Dedifferentiated amniotic fluid mesenchymal stem cell (primary cell): ENCODE results near the gene FOXA1.

Experiments used
- DNase-seq: peaks from one replicate; pipeline ENCODE4 v3.0.0-alpha.2; 2016; ENCODE audit errors: extremely low spot score

Gene FOXA1

DNA sequence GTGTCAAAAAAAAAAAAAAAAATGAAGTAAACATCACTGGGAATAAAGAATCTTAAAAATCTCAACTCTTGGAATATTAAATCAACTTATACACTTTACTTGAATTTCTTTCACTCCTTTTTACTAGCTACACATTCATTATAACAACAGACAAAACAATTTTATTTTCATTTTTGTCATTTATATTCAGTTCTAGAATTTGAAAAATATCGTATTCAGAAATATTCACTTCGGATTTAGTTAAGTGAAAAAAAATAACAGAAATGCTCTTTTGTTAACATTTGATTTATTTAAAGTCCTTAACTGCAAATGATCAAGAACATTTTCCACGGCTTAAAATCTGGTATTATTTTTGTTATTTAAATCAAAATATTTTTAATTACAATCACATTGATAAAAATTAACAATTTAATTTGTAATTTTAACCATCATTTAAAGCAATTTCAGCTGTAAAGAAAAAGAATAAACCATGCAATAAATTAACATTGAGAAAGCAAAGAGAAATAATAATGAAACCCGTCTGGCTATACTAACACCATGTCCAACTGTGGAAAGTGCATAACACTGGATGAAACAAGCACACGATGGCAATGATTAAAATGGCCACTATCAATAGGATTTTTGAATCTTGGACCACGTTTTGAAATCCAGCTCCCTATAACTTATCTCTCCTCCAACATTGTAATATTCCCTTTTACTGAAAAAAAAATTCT is 5.2 kb downstream of the FOXA1 start:
- no peak for DNase-seq

DNA sequence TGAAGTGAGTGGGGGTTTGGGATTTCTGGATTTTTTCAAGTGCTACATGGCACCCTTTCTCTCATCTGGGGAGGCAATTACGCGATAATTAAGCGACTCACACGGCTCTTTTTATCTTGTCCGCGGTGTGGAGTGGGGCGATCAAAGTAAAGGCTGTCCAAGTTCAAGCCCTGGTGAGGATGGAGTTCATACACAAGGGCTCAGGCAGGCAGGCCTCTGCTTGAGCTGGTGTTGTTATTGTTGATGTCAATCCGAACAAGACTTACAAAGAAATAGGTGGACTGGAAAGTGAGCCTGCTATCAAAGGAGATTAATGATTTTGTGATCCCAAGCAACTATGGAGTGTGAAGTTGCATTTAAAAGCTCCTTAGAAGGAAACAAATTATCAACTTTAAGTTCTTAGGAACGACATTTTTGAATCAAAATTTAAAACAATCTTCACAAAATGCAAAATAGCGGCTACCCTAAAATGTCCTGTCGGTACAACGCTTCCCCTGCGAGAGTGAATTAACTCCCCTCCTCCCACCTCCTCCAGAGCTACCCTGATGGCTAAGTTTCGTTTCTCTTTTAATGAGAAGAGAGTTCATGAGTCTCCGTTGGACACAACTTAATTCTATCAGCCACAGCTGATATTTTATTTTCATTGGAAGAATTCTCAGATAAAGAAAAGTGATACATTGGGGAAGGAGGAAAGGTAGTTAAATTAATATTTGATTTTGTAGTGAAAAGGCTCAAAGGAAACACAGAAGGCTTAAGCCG is 5.9 kb downstream of the FOXA1 start:
- DNase-seq: no peak

DNA sequence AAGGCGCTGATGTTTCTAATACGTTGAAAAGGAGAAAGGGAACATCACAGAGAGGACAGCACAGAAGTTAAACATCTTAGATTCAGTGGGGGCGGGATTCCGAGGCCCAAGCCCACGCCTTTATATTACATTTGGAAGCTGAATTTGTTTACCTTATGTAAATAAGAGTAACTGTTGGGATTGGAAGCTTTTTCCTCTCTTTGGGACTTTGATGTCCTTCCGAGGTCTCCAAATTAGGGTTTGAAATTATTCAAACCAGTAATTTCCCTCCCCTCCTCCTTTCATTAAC is 6.4 kb downstream of the FOXA1 start:
- no peak for DNase-seq

DNA sequence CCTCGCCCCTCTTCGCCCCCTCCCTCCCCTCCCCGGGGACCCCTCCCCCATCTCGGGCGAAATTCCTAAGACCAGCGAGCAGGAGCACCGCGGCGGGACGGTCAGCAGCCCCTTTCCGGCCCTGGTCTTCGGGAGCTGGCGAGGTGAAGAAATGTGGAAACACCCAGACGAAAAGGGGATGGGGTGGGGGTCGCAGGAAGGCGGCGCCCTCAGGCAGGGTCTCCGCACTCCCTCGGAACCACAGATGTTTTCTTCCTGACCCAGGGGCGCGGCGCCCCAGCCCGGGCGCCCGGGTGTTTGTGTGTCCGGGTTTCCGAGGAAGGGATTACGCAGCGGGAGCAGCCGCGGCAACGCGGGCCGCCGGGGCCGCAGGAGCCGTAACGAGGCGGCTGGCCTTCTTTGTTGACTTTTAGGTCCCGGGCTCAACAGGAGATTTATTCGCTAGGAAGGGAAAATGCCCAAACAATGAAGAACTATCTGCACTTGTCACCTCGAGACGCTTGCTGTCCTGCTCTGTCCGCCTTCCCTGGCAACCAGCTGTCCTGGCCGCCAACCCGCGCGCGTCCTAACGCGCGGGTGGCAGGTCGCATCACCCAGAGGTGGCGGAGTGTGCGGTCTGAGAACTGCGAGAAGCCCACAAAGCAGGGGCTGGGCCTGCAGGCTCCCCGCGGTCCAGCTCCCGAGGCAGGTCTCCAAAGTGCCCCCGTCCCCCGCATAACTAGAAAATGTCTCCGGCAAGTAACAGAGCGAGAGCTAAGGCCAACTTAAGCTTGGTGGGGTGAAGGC is 7.0 kb downstream of the FOXA1 start:
- DNase-seq: no peak

DNA sequence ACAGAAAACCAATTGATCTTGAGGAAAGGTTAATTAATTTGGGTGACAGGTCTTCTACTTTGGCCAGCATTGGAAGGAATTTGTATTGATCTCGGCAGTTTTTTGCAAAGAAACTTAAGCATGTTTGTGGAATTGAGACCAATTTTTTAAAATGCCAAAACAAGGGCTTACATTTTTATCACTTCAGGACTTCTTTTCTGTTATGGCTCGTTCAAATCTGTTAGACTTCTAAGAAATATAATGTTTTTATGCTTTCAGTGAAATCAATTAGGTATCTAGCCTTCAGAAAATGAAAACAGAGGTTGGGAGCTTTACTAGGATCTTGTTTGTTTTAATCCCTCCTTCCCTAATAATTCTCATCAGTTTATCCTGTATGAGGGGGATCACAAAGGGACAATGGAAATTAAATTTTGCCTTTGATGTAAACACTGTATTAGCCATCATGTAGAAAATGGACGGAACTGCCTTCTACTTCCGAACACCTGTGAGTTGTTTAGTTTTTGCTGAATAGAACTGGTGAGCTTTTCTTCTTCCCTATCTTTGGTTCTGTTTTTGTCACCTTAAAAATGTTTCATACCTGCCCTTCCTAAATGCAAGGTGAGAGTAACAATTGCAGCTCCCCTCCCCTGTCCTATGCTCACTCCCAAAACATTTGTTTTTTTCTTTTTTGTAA is 7.8 kb downstream of the FOXA1 start:
- no peak for DNase-seq

DNA sequence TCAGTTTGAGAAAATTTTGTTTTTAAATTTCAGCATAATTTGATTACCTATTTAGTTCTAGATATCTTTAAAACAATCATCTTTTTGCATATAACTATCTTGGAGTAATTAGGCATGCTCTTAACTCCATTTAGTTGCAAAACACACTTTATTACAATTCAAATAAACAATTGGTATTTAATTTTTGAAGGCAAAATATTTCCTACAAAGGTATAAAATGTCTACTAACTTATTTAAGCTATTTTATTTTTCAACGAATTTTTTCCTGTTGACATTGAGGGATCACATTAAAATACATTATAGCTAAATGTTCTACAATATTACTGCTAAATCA is 8.3 kb downstream of the FOXA1 start:
- DNase-seq: no peak

DNA sequence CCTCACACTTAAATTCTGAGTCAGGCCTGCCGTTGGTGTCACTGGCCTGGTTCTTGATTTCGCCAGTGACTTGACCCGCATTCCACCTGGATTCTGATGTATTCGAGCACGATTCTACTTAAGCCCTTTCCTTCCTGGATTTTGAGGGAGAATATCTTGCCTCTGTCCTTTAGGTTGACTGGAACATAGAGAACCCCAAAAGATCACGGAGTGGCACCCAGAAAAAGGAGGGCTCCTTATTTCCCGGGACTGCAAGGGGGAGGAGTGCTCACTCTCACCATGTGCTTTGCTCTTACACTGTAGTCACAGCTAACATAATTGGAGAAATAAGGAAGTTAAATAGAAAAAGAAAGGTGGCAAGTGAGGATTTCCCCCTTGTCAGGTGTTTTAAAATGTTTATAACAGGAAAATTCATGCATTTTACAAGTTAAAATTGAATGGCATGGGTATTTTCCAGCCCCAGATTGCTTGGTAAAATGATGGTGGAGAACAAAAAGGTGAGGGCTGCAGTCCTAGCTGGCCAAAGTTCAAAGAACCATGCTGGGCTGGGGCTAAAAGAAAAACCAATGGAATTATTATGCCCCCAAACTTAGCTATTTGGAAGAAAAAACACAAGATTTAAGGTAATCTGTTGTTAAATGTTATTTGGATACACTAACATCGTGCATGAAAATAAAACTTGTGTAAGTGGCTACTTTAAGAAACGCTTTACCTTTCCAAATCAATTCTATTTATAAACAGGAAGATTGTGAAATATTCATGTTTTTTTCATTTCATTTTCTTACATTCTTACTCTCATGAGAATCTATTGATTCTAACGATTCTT is 8.9 kb downstream of the FOXA1 start:
- DNase-seq: no peak

DNA sequence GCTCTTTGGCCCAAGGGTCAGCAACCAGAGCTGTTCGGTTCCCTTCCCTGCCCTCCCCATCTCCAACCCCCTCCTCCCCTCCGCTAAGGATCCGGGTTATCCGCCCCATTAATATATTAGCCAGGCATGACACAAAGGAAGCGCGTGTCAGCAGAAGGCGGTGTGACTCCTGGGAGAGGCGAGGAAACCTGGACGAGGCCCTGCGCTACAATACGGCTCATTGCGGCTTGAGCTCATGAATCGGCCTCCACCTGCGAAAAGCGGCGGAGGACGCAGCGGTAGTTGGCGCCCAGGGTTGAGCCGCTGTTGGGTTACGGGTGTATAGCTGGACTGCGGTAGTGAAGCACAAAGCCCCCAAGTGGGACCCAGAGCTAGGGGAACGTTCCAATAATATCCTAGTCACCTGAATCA is 9.9 kb downstream of the FOXA1 start:
- DNase-seq: no peak

DNA sequence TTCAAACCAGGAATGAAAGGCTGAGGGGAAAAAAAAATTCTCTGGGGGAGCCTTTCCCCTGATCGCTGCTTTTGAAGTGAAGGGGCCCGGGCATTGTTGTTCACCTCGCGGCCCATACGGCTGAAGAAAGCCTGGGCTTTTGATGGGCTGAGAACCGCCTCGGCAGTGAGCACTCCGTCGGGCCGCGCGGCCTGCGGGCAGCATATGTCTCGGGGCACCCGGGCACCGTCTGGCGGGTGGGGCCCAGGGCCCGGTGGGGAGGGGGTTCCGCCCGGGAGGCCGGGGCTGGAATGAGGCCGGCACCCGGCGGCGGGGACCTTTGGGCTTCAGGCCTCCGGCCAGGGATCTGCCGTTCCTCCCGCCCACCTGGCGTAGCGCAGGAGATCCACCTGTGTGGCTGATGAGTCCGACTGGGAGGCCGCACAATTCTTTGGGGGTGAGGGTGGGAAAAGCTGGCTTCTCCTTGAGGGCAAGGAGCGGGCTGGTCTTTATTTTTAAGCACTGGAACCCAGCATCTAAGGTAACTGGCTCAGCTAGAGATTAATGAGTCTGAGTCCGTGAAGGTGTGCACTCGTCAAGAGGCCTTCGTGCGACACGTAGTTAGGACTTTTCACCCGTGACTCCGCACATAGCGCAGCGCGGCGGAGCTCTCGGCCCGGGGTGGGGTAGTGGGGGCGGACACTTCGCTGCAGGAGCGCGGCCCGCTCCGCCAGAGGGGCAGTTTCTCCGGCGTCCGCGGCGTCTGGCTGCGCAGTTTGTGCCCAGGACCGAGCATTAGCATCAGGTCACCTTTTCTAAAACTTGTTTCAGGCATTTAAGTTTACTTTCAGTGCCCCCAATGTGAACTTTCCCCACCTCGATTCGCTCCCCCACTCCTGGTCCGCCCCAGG is 10.6 kb downstream of the FOXA1 start:
- no peak for DNase-seq

DNA sequence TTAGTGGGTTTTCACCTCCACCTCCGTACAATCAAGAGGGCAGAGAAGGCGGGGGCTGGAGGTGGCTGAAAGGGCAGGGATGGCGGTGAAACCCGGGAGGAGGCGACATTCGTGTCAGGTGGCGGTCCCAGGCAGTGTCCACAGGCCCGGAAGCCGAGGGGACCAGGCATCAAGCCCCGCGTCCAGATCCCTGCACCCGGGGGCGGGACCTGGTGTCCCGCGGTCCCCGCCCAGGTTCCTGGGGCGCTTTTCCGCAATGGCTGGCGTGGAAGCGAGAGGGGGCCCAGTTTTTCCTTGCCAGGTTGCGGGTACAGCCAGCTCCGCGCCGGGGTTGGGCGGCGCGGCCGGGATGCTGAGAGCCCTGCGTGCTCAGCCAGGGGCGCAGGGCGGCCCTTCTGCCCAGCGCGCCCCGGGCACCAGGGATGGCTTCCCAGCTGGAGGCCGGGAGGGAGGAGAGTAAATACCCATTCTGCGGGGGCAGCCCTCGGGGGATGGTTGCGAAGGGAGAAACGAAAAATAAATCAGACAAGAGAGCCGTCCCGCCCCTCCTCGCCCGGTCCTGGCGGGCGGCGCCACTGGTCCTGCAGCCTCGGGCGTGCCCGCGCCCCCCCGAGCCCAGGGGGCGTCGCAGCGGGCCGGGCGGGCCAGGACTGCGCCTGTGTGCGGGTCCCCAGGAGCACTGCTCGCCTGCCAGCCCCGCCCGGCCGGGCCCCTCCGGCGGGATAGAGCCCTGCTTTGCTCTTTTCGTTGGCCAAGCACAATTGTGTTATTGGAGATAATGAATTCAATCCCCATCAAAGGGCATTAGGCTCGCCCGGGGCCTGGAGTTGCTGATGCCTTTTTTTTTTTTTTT is 11.5 kb downstream of the FOXA1 start:
- DNase-seq: no peak

DNA sequence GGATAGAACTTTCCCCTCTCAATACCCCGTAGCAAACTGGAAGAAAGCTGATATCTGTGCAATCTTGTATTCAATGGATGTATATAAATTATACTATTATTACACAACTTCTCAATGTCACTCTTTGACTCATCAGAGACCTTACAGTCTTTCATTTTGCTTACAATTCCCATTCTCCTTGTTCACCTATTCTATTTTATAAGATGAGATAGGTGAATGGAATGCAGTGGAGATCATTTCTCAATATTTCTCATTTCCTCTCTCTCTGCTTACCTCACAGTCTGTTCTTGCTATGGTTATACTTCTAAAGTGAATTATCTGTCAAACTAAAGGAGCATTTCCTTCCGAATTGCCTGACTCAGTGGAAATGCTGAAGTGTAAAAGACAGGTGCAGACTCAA is 14.9 kb downstream of the FOXA1 start:
- DNase-seq: no peak

DNA sequence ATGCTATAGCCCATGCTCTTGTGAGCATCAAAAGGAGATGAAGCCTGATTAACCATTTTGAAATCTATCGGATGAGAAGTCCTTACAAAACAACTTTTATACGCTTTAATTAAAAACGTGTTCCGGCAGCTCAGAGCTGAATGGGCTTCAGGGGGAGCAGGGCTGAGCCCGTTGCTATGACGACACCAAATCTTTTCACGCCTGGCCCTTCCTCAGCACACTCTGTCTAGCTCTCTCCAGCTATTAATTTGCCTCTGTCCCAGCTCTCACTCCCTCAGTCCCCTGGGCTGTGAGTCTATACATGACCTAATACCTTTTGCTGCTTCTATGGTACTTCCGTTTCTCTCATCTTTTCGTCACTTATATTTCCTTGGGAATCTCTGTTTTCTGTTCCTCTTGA is 15.8 kb downstream of the FOXA1 start:
- DNase-seq: no peak

DNA sequence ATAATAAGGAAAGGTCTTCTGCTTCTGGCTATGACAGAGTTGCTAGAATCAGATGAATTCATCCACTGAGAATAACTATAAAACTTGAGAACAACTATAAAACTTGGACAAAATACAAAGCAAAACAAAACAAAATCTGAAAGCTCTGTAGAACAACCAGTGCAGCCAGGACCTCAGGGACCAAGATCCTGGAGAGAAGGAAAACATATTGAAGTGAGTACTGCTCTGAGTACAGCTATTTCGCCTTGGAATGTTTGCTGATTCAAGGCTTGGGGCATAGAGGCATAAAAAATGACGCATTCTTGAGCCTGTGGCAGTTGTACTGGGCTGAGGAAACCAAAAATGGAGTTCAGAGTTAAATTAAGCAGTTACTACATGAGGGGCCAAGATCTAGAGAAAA is 21.7 kb downstream of the FOXA1 start:
- no peak for DNase-seq

DNA sequence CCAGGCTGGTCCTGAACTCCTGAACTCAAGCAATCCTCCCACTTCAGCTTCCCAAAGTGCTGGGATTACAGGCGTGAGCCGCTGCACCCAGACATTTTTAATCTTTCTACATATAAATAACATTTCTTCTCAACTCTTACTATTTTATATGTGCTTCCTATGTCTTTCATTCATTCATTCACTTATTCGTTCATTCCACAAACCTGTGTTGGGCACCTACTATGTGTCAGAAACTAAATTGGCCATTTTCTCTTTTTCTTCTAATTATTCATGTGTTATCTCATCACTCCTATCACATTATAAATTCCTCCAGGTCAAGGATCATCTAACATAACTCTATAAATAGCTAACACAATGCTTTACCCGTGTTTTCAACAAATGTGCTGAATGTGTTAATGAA is 23.7 kb downstream of the FOXA1 start:
- DNase-seq: no peak

DNA sequence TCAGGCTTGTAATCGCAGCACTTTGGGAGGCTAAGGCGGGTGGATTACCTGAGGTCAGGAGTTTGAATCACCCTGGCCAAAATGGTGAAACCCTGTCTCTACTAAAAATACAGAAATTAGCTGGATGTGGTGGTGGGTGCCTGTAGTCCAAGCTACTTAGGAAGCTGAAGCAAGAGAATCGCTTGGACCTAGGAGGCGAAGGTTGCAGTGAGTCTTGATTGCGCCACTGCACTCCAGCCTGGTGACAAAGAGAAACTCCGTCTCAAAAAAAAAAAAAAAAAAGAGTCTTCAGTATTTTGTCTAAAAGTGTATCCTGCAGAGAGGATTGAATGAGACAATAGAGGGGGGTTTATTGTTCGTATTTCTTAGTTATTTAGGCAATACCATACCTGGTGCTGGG is 25.3 kb downstream of the FOXA1 start:
- DNase-seq: no peak

DNA sequence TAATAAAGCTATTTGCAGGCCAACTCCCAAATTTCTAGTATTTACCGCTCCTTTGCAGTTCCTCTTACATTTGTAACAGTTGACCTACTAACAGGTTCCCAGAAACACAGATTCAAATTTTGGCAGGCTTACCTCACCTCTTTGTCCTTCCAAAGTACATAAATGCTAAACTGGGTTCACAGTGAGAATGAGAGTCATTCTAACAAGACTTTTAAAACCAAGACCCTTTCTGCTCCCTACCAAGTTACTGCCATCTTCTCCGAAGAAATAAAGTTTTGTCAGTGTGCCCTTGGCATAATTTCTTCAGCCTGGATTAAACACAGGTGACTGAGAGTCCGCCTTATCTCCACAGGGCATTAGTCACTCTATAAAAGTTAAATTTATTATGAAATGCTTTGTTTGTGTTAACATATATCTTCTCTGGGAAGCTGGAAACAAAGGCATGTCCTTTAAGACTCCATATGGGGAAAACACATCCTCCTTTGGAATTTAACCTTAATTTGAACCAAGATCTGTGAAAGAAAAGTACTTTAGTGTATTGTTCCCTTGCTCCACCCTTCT is 28.2 kb downstream of the FOXA1 start:
- DNase-seq: no peak

DNA sequence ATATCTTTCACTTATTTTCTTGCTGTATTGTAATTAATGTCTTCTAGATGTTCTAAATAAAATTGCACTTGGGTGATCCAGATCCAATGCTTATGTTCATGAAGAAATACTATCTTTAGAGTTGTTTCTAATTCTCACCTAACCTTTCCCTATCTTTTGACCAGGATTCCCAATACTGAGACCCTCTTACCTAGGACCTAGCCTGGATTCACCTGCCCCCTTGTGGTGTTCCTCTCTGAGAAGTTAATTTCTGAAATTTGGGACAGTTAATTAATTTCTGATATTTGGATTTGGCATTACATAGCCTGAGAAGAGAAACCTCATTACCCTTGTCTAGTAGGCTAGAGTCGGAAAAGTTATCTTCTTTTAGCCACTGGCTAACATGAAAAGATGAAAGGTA is 29.5 kb downstream of the FOXA1 start:
- no peak for DNase-seq

DNA sequence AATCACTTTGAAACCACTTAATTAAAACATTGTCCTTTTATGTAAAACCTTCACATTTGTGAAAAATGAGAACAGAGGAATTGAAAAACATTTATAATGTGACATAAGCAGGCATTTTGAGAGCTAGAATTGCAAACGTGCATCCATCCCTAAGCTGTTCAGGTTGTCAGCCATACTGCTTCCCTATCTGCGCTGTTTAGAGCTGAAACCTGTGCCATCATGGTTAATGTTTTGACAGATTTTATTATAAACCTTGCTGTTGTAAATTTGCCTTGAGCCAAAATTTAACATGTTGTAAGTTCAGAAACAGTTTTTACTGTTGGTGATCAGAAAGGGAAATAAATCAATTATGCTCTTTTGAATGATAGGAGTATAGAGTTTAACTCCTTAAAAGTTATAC is 31.9 kb downstream of the FOXA1 start:
- no peak for DNase-seq

DNA sequence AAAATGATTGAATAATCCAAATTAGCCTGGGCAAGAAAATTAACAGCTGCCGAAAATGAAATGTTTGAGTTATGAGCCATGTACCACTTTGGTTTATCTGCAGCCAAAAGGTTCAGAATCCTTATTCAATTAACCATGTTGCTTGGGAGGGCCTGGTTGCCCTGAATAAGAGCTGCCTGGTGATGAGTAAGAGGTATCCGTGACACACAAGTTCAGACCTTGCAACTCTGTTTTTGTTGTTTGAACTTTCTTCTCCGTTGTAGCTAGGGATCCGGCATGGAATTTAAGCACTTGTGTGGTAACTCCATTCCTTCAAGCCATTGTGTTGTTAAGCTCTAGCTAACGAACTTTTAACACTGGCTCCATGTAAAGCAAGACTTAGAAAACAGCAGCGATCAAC is 35.7 kb downstream of the FOXA1 start:
- DNase-seq: no peak
